Measurements from ENCODE around the gene ACAA1. TPM values are rescaled to one million over a fixed set of nuclear protein-coding genes. Genes with fewer than 3 reads are reported as not detected.

The ACAA1 gene
- total and polyA plus RNA-seq, 12 donors, result 76.4 to 136 (median 117) TPM

DNA sequence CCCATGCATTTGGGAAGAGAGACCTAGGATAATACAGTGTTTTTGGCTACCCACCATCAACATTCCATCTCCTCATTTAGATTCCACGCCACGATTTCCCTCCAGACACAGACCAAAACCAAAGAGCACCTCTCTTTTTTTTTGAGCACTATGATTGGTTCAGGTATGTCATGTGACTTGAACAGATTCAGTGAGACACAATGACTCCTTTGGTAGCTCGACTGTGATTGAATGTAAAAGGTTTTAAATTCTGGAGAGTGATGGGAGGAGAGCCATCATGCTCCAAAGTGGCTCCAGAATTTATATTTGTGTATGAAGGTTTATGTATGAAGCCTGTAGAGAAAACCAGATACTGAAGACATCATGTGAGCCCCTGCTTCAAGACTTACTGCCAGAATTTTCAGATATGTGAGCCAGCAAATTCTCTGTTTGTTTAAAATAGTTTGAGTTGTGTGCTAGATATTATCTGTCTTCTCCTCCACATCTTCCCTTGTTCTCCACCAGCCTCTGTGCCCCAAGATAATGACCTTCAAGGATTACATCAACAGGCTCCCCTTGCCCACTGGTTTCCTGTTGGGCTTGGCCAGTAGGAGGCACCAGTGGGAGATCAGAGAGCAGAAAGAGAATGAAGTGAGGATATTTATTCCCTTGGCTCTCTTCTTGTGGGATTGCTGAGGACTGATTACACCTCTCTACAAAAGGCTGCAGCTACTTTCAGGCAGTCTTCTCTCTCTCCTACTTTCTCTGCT is 14.0 kb upstream of the ACAA1 start:
- no peak for TF ChIP-seq CTCF (IDR thresholded peaks at IDR 0.05)
- DNase-seq, result no peak
- no peaks in the 10 kb centered on the region for H3K27me3 ChIP-seq
- H3K4me3 ChIP-seq, result no peak overlapping the region
- peaks cover 0 to 17% (median 8%) of the 10 kb centered on the region in 11 donors for H3K9me3 ChIP-seq
- intact Hi-C loops (cut with DNase I), result no loop called here
- no peaks in the 10 kb centered on the region for H3K36me3 ChIP-seq
- no peak for ATAC-seq
- H3K27ac ChIP-seq, result peak overlapping the region in 1 of 10 donors; percentile 78
- H3K4me1 ChIP-seq, result peaks cover 0 to 77% (median 0%) of the 10 kb centered on the region in 9 donors
- WGBS, 2 donors, result 81 to 91% methylated on average over 3 of the region's 3 CpGs

GRCh38 chr3:38149708-38150107 is 12.8 kb upstream of the ACAA1 start:
- Histone ChIP-seq H3K9me3 (peaks cover 0 to 20% (median 8%) of the 10 kb centered on the region in 11 donors), H3K4me1 (peaks cover 0 to 76% (median 0%) of the 10 kb centered on the region in 9 donors), H3K4me3 (no peak overlapping the region), H3K36me3 (no peaks in the 10 kb centered on the region), H3K27ac (peak overlapping the region in 1 of 10 donors; percentile 76), H3K27me3 (no peaks in the 10 kb centered on the region)
- 50 to 60% methylated on average over 3 of the region's 3 CpGs for WGBS, 2 donors
- DNase-seq, result no peak
- intact Hi-C loops (cut with DNase I), result no loop called here
- no peak for TF ChIP-seq CTCF (IDR thresholded peaks at IDR 0.05)
- ATAC-seq, result no peak

GRCh38 chr3:38148311-38148882 is 11.5 kb upstream of the ACAA1 start:
- Histone ChIP-seq H3K4me1 (peaks cover 0 to 66% (median 0%) of the 10 kb centered on the region in 9 donors), H3K27ac (peak overlapping the region in 1 of 10 donors; percentile 75), H3K9me3 (peaks cover 0 to 20% (median 8%) of the 10 kb centered on the region in 11 donors), H3K36me3 (no peaks in the 10 kb centered on the region), H3K4me3 (no peak overlapping the region), H3K27me3 (no peaks in the 10 kb centered on the region)
- TF ChIP-seq CTCF (IDR thresholded peaks at IDR 0.05), result no peak
- WGBS, 2 donors, result 74 to 76% methylated on average over 5 of the region's 5 CpGs
- no peak for DNase-seq
- ATAC-seq, result peak in 2 of 8 donors; percentile 63 to 74
- intact Hi-C loops (cut with DNase I), result no loop called here

- peaks cover 0 to 5% (median 0%) of the 10 kb centered on the region in 9 donors for H3K36me3 ChIP-seq
- 90 to 92% methylated on average over 3 of the region's 3 CpGs for WGBS, 2 donors
Observed at GRCh38 chr3:38147421-38147820, 10.5 kb upstream of the ACAA1 start.

More at GRCh38 chr3:38147421-38147820, 10.5 kb upstream of the ACAA1 start:
- no peak for DNase-seq
- ATAC-seq, result peak in 1 of 8 donors; percentile 42
- Histone ChIP-seq H3K27me3 (no peaks in the 10 kb centered on the region), H3K4me1 (peaks cover 0 to 58% (median 0%) of the 10 kb centered on the region in 9 donors), H3K9me3 (peaks cover 0 to 20% (median 8%) of the 10 kb centered on the region in 11 donors), H3K27ac (peak overlapping the region in 1 of 10 donors; percentile 75), H3K4me3 (no peak overlapping the region)
- no peak for TF ChIP-seq CTCF (IDR thresholded peaks at IDR 0.05)
- intact Hi-C loops (cut with DNase I), result no loop called here
